Activated CD4-positive, alpha-beta T cell treated with anti-CD3 and anti-CD28 coated beads, Interleukin-2, amount 50 U/mL, for 24 hours (primary cell): ENCODE measurements around the gene HOXD12.

Experiments
- DNase-seq, 2 donors: peaks; one replicate each; pipeline ENCODE4 v3.0.0-alpha.2; 2020; ENCODE audit warnings: low read depth in 1 of 2, low spot score in 1 of 2

Gene HOXD12

GRCh38 chr2:176099728-176100546, at the start of gene HOXD12:
Gene HOXD12 (plus strand): TSS chr2:176099795. CDS start chr2:176099802, 7 bp downstream.
- DNase-seq, result no peak

GRCh38 chr2:176056406-176056805, 43.2 kb upstream of the HOXD12 start:
- DNase-seq, result no peak

GRCh38 chr2:176063958-176064357, 35.6 kb upstream of the HOXD12 start:
- no peak for DNase-seq

- no peak for DNase-seq
Observed at GRCh38 chr2:176066645-176067588, 32.7 kb upstream of the HOXD12 start.

- no peak for DNase-seq
Observed at GRCh38 chr2:176067589-176068418, 31.8 kb upstream of the HOXD12 start.

GRCh38 chr2:176068419-176068832, 31.2 kb upstream of the HOXD12 start:
- DNase-seq, result no peak

- no peak for DNase-seq
Observed at GRCh38 chr2:176071330-176072291, 28.0 kb upstream of the HOXD12 start.

GRCh38 chr2:176072292-176072669, 27.3 kb upstream of the HOXD12 start:
- DNase-seq, result no peak

- no peak for DNase-seq
Observed at GRCh38 chr2:176072951-176073904, 26.4 kb upstream of the HOXD12 start.

- no peak for DNase-seq
Observed at GRCh38 chr2:176074919-176075425, 24.6 kb upstream of the HOXD12 start.

GRCh38 chr2:176075481-176075880, 24.1 kb upstream of the HOXD12 start:
- no peak for DNase-seq

- DNase-seq, result no peak
Observed at GRCh38 chr2:176076063-176076462, 23.5 kb upstream of the HOXD12 start.

GRCh38 chr2:176076796-176077195, 22.8 kb upstream of the HOXD12 start:
- DNase-seq, result no peak

- DNase-seq, result no peak
Observed at GRCh38 chr2:176078541-176079284, 20.9 kb upstream of the HOXD12 start.

GRCh38 chr2:176079285-176079830, 20.2 kb upstream of the HOXD12 start:
- no peak for DNase-seq

GRCh38 chr2:176079831-176080539, 19.6 kb upstream of the HOXD12 start:
- DNase-seq, result no peak
